Upper lobe of left lung (tissue), 4 donors: ENCODE measurements around the gene SPARCL1.

Experiments used
- POLR2A ChIP-seq, 4 donors: fragments of 450-650 bp; IDR thresholded peaks; one replicate each; pipeline ENCODE4 v1.5.1; 2016 to 2017; ENCODE audit warnings: antibody characterized with exemption in 4 of 4, mild to moderate bottlenecking in 2 of 4
- POLR2AphosphoS5 ChIP-seq, 2 donors: sonication (generic); formaldehyde crosslinking; IDR thresholded peaks; one replicate each; pipeline ENCODE4 v1.5.1; 2017; ENCODE audit warnings: antibody characterized with exemption in 2 of 2
- TF ChIP-seq, protein P1 (sequence below), 6 experiments: fragments of 450-650 bp in 4 of 6; fragments of 200-600 bp in 2 of 6; sonication (generic) in 2 of 6; IDR thresholded peaks; one replicate each; pipeline ENCODE4 v1.5.1; 2016 to 2019; ENCODE audit warnings: antibody characterized with exemption in 6 of 6

DNA sequence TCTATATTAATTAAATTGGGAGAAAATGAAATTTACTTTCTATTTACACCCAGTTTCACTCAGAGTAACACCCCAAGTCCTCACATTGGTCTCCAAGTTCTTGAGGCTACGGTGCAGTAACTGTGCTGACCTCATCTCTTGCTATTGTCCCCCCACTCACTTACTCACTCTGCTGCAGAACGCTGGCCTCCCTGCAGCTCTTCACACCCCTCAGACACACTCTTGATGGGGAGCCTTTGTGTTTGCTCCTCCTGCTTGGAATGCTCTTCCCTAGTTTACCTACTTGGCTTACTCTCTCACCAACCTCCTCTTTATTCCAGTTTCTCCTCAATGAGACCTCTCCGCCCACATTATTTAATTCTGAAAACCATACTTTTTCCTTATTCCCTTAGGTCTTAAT is 22.2 kb upstream of the SPARCL1 start:
- TF ChIP-seq, protein P1, sequence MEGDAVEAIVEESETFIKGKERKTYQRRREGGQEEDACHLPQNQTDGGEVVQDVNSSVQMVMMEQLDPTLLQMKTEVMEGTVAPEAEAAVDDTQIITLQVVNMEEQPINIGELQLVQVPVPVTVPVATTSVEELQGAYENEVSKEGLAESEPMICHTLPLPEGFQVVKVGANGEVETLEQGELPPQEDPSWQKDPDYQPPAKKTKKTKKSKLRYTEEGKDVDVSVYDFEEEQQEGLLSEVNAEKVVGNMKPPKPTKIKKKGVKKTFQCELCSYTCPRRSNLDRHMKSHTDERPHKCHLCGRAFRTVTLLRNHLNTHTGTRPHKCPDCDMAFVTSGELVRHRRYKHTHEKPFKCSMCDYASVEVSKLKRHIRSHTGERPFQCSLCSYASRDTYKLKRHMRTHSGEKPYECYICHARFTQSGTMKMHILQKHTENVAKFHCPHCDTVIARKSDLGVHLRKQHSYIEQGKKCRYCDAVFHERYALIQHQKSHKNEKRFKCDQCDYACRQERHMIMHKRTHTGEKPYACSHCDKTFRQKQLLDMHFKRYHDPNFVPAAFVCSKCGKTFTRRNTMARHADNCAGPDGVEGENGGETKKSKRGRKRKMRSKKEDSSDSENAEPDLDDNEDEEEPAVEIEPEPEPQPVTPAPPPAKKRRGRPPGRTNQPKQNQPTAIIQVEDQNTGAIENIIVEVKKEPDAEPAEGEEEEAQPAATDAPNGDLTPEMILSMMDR (IDR thresholded peaks at IDR 0.05): no peak
- TF ChIP-seq POLR2AphosphoS5 (IDR thresholded peaks at IDR 0.05) (no peak), POLR2A (IDR thresholded peaks at IDR 0.05) (no peak)
